Amniotic epithelial cell (primary cell): ENCODE data around the gene SGCE.

Source experiments
- DNase-seq: peaks from one replicate; pipeline ENCODE4 v3.0.0-alpha.2; 2010; ENCODE audit warnings: low read depth

Gene SGCE

GRCh38 chr7:94621120-94621519, 34.8 kb downstream of the SGCE start:
- DNase-seq, result no peak

GRCh38 chr7:94620703-94621118, 35.2 kb downstream of the SGCE start:
- peak; percentile 94 for DNase-seq

- DNase-seq, result no peak
These were observed 37.8 kb downstream of the SGCE start for GRCh38 chr7:94618126-94618525.

- DNase-seq, result no peak
These were observed 39.1 kb downstream of the SGCE start for GRCh38 chr7:94616855-94617254.

- no peak for DNase-seq
These were observed 40.3 kb downstream of the SGCE start for GRCh38 chr7:94615666-94616065.

GRCh38 chr7:94612661-94613060, 43.3 kb downstream of the SGCE start:
- DNase-seq, result no peak

- DNase-seq, result no peak
These were observed 43.7 kb downstream of the SGCE start for GRCh38 chr7:94612253-94612652.

- no peak for DNase-seq
These were observed 46.4 kb downstream of the SGCE start for GRCh38 chr7:94609561-94609960.

GRCh38 chr7:94605031-94605430, 50.9 kb downstream of the SGCE start:
- DNase-seq, result peak; percentile 51

GRCh38 chr7:94602181-94602580, 53.8 kb downstream of the SGCE start:
- no peak for DNase-seq

- DNase-seq, result no peak
These were observed 55.7 kb downstream of the SGCE start for GRCh38 chr7:94600267-94600666.

- no peak for DNase-seq
These were observed 60.2 kb downstream of the SGCE start for GRCh38 chr7:94595717-94596116.

GRCh38 chr7:94594882-94595281, 61.1 kb downstream of the SGCE start:
- DNase-seq, result no peak

GRCh38 chr7:94591176-94591575, 64.8 kb downstream of the SGCE start:
- no peak for DNase-seq

GRCh38 chr7:94590526-94591162, 65.3 kb downstream of the SGCE start:
- no peak for DNase-seq

GRCh38 chr7:94588075-94588474, 67.9 kb downstream of the SGCE start:
- DNase-seq, result no peak

GRCh38 chr7:94584113-94584512, 71.8 kb downstream of the SGCE start:
- no peak for DNase-seq

- DNase-seq, result peak; percentile 39
These were observed 75.3 kb downstream of the SGCE start for GRCh38 chr7:94580601-94581000.

GRCh38 chr7:94579470-94579869, 76.5 kb downstream of the SGCE start:
- DNase-seq, result no peak

- no peak for DNase-seq
These were observed 77.3 kb downstream of the SGCE start for GRCh38 chr7:94578614-94579013.

- no peak for DNase-seq
These were observed 78.6 kb downstream of the SGCE start for GRCh38 chr7:94577357-94577756.

GRCh38 chr7:94576316-94576715, 79.6 kb downstream of the SGCE start:
- DNase-seq, result no peak

- no peak for DNase-seq
These were observed 80.3 kb downstream of the SGCE start for GRCh38 chr7:94575646-94576045.

GRCh38 chr7:94571816-94572215, 84.1 kb downstream of the SGCE start:
- DNase-seq, result no peak

- no peak for DNase-seq
These were observed 88.5 kb downstream of the SGCE start for GRCh38 chr7:94567396-94567795.
